ENCODE measurements around the gene RPS25. TPM values are rescaled to one million over a fixed set of nuclear protein-coding genes. Genes with fewer than 3 reads are reported as not detected.

The RPS25 gene
- total RNA-seq: 933 and 949 TPM in 2 replicates
- long read RNA-seq, transcript RPS25-202 (5 exons, 835 nt): major isoform, 346 of 392 reads
- long read RNA-seq, transcript RPS25-204 (3 exons, 1,462 nt): minor isoform, 11 of 392 reads
- long read RNA-seq, transcript RPS25-201 (2 exons, 1,078 nt): minor isoform, 5 of 392 reads
- long read RNA-seq, partial matches to known transcripts: 7 of 392 reads
- long read RNA-seq, other reads (novel, unspliced or antisense): 20 of 392 reads

GRCh38 chr11:119018074-119018938 lies at the start of gene RPS25, which contains the start of gene TRAPPC4:
Gene RPS25 (minus strand): TSS chr11:119018343. CDS start chr11:119018284, 59 bp downstream.
Gene TRAPPC4 (plus strand): TSS chr11:119018766. CDS start chr11:119018796, 30 bp downstream.
- peak within 1 kb of the TSS; percentile 99 for H3K27ac Mint-ChIP-seq (ENCODE audit: unreplicated experiment)
- peak within 1 kb of the TSS; percentile 97 for H3K4me3 Mint-ChIP-seq (ENCODE audit: unreplicated experiment)
- no peaks in the 10 kb centered on the region for H3K27me3 Mint-ChIP-seq (ENCODE audit: unreplicated experiment)
- peaks cover 31% of the 10 kb centered on the region for H3K4me1 Mint-ChIP-seq (ENCODE audit: unreplicated experiment)
- peak; percentile 97 for DNase-seq (ENCODE audit: extremely low spot score, unreplicated experiment)
- peaks cover 33% of the 10 kb centered on the region for H3K36me3 Mint-ChIP-seq (ENCODE audit: unreplicated experiment)
- H3K9me3 Mint-ChIP-seq (ENCODE audit: unreplicated experiment): no peaks in the 10 kb centered on the region
- TF ChIP-seq, protein P1, sequence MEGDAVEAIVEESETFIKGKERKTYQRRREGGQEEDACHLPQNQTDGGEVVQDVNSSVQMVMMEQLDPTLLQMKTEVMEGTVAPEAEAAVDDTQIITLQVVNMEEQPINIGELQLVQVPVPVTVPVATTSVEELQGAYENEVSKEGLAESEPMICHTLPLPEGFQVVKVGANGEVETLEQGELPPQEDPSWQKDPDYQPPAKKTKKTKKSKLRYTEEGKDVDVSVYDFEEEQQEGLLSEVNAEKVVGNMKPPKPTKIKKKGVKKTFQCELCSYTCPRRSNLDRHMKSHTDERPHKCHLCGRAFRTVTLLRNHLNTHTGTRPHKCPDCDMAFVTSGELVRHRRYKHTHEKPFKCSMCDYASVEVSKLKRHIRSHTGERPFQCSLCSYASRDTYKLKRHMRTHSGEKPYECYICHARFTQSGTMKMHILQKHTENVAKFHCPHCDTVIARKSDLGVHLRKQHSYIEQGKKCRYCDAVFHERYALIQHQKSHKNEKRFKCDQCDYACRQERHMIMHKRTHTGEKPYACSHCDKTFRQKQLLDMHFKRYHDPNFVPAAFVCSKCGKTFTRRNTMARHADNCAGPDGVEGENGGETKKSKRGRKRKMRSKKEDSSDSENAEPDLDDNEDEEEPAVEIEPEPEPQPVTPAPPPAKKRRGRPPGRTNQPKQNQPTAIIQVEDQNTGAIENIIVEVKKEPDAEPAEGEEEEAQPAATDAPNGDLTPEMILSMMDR (IDR thresholded peaks at IDR 0.05): no peak

- peaks cover 10% of the 10 kb centered on the region for H3K36me3 Mint-ChIP-seq (ENCODE audit: unreplicated experiment)
- H3K4me1 Mint-ChIP-seq (ENCODE audit: unreplicated experiment): peaks cover 23% of the 10 kb centered on the region
- no peaks in the 10 kb centered on the region for H3K9me3 Mint-ChIP-seq (ENCODE audit: unreplicated experiment)
- H3K4me3 Mint-ChIP-seq (ENCODE audit: unreplicated experiment): peak within 1 kb of the TSS; percentile 88
- H3K27me3 Mint-ChIP-seq (ENCODE audit: unreplicated experiment): no peaks in the 10 kb centered on the region
- DNase-seq (ENCODE audit: extremely low spot score, unreplicated experiment): peak; percentile 98
- H3K27ac Mint-ChIP-seq (ENCODE audit: unreplicated experiment): peak within 1 kb of the TSS; percentile 96
- TF ChIP-seq, protein P1 (IDR thresholded peaks at IDR 0.05): no peak
Measured at GRCh38 chr11:119067371-119068222, 49.5 kb upstream of the RPS25 start, which contains the start of gene VPS11. Gene VPS11 (plus strand): TSS chr11:119067818. CDS start chr11:119067824, 6 bp downstream.

GRCh38 chr11:119065369-119065768 lies 47.2 kb upstream of the RPS25 start:
- H3K27me3 Mint-ChIP-seq (ENCODE audit: unreplicated experiment): no peaks in the 10 kb centered on the region
- peaks cover 4% of the 10 kb centered on the region for H3K36me3 Mint-ChIP-seq (ENCODE audit: unreplicated experiment)
- no peak for DNase-seq (ENCODE audit: extremely low spot score, unreplicated experiment)
- peaks cover 23% of the 10 kb centered on the region for H3K4me1 Mint-ChIP-seq (ENCODE audit: unreplicated experiment)
- H3K27ac Mint-ChIP-seq (ENCODE audit: unreplicated experiment): no peak overlapping the region
- TF ChIP-seq, protein P1 (IDR thresholded peaks at IDR 0.05): peak; percentile 52
- H3K9me3 Mint-ChIP-seq (ENCODE audit: unreplicated experiment): no peaks in the 10 kb centered on the region
- H3K4me3 Mint-ChIP-seq (ENCODE audit: unreplicated experiment): no peak overlapping the region

DNA sequence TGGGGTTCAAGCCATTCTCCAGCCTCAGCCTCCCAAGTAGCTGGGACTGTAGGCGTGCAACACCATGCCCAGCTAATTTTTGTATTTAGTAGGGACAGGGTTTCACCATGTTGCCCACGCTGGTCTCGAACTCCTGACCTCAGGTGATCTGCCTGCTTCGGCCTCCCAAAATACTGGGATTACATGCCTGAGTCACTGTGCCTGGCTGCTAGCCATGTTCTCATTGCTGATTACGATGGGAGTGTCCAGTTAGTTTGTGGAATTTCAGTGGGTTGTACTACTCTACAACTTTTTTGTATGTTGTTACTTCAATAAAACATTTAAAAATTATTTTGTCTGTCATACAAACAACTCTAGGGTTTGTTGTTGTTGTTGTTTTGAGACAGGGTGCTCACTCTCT lies 44.6 kb upstream of the RPS25 start:
- peaks cover 19% of the 10 kb centered on the region for H3K4me1 Mint-ChIP-seq (ENCODE audit: unreplicated experiment)
- H3K9me3 Mint-ChIP-seq (ENCODE audit: unreplicated experiment): no peaks in the 10 kb centered on the region
- H3K36me3 Mint-ChIP-seq (ENCODE audit: unreplicated experiment): no peaks in the 10 kb centered on the region
- TF ChIP-seq, protein P1 (IDR thresholded peaks at IDR 0.05): no peak
- no peak for DNase-seq (ENCODE audit: extremely low spot score, unreplicated experiment)
- H3K27me3 Mint-ChIP-seq (ENCODE audit: unreplicated experiment): no peaks in the 10 kb centered on the region
- H3K27ac Mint-ChIP-seq (ENCODE audit: unreplicated experiment): no peak overlapping the region
- H3K4me3 Mint-ChIP-seq (ENCODE audit: unreplicated experiment): no peak overlapping the region

All from osteocyte (in vitro differentiated cells).